WERI-Rb-1 (cell line): Measurements from ENCODE around the gene HOXC6.

Experiments used
- DNase-seq: peaks from one replicate; pipeline ENCODE4 v3.0.0-alpha.2; 2020
- H3K27ac ChIP-seq: fragments of 250-450 bp; sonication (Bioruptor Pico); 2 replicates; pipeline ENCODE4 v1.5.1; 2020; ENCODE audit warnings: mild to moderate bottlenecking, moderate library complexity
- H3K27me3 ChIP-seq: fragments of 250-450 bp; sonication (Bioruptor Pico); 2 replicates; pipeline ENCODE4 v1.5.1; 2021; ENCODE audit warnings: mild to moderate bottlenecking, low read depth, moderate library complexity; ENCODE audit not compliant: insufficient read depth, severe bottlenecking
- H3K36me3 ChIP-seq: fragments of 250-450 bp; sonication (Bioruptor Pico); 2 replicates; pipeline ENCODE4 v1.5.1; 2020; ENCODE audit warnings: mild to moderate bottlenecking, moderate library complexity
- H3K4me3 ChIP-seq: 2 replicates; pipeline ENCODE4 v1.5.1; 2011; ENCODE audit warnings: low read depth, mild to moderate bottlenecking, control low read depth, low read length
- H3K9me3 ChIP-seq: fragments of 250-450 bp; sonication (Bioruptor Pico); 2 replicates; pipeline ENCODE4 v1.5.1; 2021; ENCODE audit warnings: mild to moderate bottlenecking, moderate library complexity; ENCODE audit not compliant: severe bottlenecking
- TF ChIP-seq, protein P1 (sequence below): IDR thresholded peaks from 2 replicates; pipeline ENCODE4 v1.5.1; 2011; ENCODE audit warnings: low read depth, mild to moderate bottlenecking, control low read depth, inconsistent platforms, low read length

Gene HOXC6

DNA sequence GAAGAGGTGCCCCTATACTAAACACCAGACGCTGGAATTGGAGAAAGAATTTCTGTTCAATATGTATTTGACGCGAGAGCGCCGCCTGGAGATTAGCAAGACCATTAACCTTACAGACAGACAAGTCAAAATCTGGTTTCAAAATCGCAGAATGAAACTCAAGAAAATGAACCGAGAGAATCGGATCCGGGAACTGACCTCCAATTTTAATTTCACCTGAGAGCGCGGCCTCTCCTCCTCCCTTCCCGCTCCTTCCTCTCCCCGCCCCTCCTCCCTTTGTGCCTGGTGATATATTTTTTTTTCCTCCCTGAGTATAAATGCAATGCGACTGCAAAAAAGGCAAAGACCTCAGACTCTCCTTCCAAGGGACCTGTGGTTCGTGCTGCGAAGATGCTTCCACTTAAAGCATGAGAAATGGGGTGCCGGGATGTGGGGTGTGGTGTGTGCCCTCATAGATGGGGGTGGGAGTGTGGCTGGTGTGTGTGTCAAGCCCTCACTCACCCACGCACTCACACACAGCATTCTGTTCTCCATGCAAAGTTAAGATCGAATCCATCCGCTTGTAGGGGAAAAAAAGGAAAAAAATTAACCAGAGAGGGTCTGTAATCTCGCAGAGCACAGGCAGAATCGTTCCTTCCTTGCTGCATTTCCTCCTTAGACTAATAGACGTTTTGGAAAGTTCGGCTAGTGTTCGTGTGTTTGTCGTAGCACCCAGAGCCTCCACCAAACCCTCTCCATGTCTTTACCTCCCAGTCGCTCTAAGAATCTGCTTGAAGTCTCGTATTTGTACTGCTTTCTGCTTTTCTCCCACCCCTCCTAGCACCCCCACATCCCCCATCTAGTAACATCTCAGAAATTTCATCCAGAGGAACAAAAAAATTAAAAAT lies 38.8 kb upstream of the HOXC6 start:
- Histone ChIP-seq H3K4me3 (no peak overlapping the region), H3K27me3 (no peaks in the 10 kb centered on the region), H3K36me3 (no peaks in the 10 kb centered on the region), H3K27ac (peak overlapping the region; percentile 1; the same call in 1 of the 2 replicates), H3K9me3 (no peaks in the 10 kb centered on the region)
- peak; percentile 43 for DNase-seq
- TF ChIP-seq, protein P1, sequence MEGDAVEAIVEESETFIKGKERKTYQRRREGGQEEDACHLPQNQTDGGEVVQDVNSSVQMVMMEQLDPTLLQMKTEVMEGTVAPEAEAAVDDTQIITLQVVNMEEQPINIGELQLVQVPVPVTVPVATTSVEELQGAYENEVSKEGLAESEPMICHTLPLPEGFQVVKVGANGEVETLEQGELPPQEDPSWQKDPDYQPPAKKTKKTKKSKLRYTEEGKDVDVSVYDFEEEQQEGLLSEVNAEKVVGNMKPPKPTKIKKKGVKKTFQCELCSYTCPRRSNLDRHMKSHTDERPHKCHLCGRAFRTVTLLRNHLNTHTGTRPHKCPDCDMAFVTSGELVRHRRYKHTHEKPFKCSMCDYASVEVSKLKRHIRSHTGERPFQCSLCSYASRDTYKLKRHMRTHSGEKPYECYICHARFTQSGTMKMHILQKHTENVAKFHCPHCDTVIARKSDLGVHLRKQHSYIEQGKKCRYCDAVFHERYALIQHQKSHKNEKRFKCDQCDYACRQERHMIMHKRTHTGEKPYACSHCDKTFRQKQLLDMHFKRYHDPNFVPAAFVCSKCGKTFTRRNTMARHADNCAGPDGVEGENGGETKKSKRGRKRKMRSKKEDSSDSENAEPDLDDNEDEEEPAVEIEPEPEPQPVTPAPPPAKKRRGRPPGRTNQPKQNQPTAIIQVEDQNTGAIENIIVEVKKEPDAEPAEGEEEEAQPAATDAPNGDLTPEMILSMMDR = peak; percentile 46; the same call in 1 of the 2 replicates

GRCh38 chr12:53990311-53991076 lies 37.7 kb upstream of the HOXC6 start:
- TF ChIP-seq, protein P1 = no peak
- Histone ChIP-seq H3K9me3 (no peaks in the 10 kb centered on the region), H3K36me3 (no peaks in the 10 kb centered on the region), H3K27me3 (no peaks in the 10 kb centered on the region), H3K4me3 (no peak overlapping the region), H3K27ac (peak overlapping the region; percentile 16)
- DNase-seq = no peak

DNA sequence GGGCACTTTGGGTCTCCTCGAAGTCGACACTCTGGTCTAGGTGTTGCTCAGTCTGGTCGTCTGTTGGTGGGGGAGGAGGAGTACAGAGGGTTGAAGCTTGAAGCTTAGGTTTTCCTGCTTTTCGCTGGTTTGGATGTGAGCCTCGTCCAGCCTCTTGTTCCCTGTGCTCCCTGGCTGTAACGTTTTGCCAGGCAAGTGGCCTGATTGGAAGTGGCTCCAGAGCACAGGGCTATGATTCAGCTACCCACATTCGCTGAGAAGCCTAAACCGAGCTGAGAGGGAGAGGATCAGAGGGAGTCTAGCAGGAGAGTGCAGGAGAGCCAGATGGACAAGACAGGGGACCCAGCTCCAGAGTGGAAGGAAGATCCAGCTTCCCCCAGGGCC lies 37.2 kb upstream of the HOXC6 start:
- TF ChIP-seq, protein P1 = no peak
- DNase-seq = peak; percentile 65
- 0 out of 2 replicates have a peak overlapping the region, but pooled peaks have one; percentile 2 for H3K4me3 ChIP-seq
- H3K27me3 ChIP-seq = no peaks in the 10 kb centered on the region
- H3K36me3 ChIP-seq = no peaks in the 10 kb centered on the region
- H3K27ac ChIP-seq = peak overlapping the region; percentile 16
- no peaks in the 10 kb centered on the region for H3K9me3 ChIP-seq

DNA sequence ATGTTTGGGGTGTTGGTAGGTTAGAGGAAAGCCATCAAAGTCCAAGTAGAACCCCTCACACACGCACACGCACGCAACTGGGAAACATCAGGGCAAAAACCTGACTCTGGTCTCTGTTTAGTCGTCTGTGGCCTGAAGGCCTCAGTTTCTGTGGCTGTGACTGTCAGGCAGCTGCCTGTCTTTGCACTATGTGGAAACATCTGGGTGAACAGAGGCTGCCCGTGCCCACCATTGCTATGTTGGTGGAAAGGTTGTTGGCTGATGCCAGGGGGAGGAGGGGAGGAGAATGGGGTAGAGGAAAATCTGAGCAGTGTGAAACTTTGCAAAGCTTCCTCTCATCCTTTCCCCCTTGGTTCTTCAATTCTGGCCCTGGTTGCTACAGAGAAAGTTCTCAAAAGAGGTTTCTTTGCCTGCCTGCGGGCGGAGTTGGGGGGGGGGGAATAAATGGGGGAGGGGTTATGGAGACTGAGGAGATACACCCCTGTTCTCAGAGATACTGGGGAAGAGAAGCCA lies 35.8 kb upstream of the HOXC6 start:
- TF ChIP-seq, protein P1 = no peak
- no peak for DNase-seq
- no peak overlapping the region for H3K4me3 ChIP-seq
- H3K27me3 ChIP-seq = no peaks in the 10 kb centered on the region
- no peaks in the 10 kb centered on the region for H3K9me3 ChIP-seq
- H3K27ac ChIP-seq = no peak overlapping the region
- H3K36me3 ChIP-seq = no peaks in the 10 kb centered on the region

DNA sequence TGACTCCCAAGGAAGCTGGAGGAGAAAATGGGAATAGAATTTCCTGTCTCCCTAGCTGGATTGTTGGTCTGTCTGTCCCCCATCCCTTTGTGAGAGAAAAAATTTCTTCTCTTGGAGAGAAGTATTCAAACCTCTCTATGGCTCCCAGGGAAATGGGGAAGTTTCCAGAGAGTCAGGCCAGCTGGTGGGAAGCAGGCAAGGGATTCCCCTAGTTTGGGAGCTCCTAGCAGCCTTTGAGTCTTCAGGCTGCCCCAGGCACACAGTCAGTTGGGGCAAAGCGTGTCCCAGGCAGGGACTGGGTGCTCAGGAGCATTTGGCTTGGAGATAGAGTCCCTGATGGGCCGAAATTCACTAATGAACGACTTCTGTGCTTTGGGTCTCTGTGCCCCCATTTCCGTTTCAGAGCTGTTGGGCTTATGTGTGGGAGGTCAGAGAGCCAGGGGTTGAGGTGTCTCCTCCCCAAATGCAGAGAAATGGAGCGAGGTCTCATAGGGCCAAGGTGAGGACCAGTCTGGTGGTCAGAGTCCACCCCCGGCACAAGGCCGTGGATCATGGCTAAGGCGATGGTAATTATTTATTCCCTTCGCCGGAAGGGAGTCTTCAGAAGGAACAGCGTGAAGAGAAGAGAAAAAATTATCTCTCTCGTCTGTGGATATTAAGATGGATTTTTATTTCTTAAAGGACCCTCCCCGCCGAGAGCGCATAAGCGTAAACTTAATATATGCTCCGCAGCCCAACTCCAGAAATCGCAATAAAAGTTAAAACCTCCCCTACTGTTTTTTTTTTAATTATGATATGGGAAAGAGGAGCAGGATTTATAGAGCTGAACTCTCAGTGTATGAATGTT lies 34.9 kb upstream of the HOXC6 start:
- Histone ChIP-seq H3K4me3 (no peak overlapping the region), H3K36me3 (no peaks in the 10 kb centered on the region), H3K27me3 (no peaks in the 10 kb centered on the region), H3K9me3 (no peaks in the 10 kb centered on the region), H3K27ac (no peak overlapping the region)
- DNase-seq = no peak
- TF ChIP-seq, protein P1 = no peak
